HUES6 (cell line): Measurements from ENCODE around the gene SOX21.

Source experiments
- H3K27ac ChIP-seq: 2 replicates; pipeline ENCODE4 v1.7.0; 2013; ENCODE audit warnings: low read depth, mild to moderate bottlenecking, low read length, inconsistent platforms
- H3K27me3 ChIP-seq: 2 replicates; pipeline ENCODE4 v1.6.1; 2013; ENCODE audit warnings: low read length; ENCODE audit not compliant: control insufficient read depth, insufficient read depth
- H3K36me3 ChIP-seq: 2 replicates; pipeline ENCODE4 v1.6.1; 2013; ENCODE audit warnings: low read length; ENCODE audit not compliant: control insufficient read depth, insufficient read depth
- H3K4me1 ChIP-seq: 2 replicates; pipeline ENCODE4 v1.6.1; 2013; ENCODE audit warnings: low read length; ENCODE audit not compliant: control insufficient read depth, insufficient read depth
- H3K4me3 ChIP-seq: 2 replicates; pipeline ENCODE4 v1.5.1; 2013; ENCODE audit warnings: low read depth, low read length
- H3K9ac ChIP-seq: one replicate; pipeline ENCODE4 v1.6.1; 2013; ENCODE audit warnings: mild to moderate bottlenecking, low read length
- H3K9me3 ChIP-seq: 2 replicates; pipeline ENCODE4 v1.6.1; 2013; ENCODE audit warnings: low read depth, low read length; ENCODE audit not compliant: control insufficient read depth, insufficient read depth

The SOX21 gene

DNA sequence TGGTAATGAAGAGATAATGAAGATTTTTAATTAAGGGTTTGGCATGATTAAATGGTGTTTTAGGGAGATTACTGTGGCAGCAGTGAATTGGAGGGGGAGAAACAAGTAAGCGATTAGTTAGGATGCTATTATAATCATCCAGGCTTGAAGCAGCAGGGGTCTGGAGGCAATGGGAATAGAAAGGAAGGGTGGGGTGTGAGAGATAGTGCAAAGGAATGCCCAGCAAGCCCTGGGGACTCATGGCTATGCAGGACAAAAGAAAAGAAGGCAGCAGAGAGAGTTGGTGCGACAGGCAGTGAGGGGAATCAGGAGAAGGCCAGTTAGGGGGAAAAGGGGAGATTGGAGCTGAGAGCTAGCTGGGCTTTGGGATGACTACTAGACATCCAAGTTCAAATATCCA lies 34.5 kb downstream of the SOX21 start:
- no peak overlapping the region for H3K27ac ChIP-seq
- no peak overlapping the region for H3K9ac ChIP-seq
- no peak overlapping the region for H3K4me3 ChIP-seq
- H3K27me3 ChIP-seq: peaks cover 4% of the 10 kb centered on the region; the same call in 1 of the 2 replicates
- peaks cover 11% of the 10 kb centered on the region for H3K4me1 ChIP-seq
- H3K9me3 ChIP-seq: no peaks in the 10 kb centered on the region
- H3K36me3 ChIP-seq: no peaks in the 10 kb centered on the region

DNA sequence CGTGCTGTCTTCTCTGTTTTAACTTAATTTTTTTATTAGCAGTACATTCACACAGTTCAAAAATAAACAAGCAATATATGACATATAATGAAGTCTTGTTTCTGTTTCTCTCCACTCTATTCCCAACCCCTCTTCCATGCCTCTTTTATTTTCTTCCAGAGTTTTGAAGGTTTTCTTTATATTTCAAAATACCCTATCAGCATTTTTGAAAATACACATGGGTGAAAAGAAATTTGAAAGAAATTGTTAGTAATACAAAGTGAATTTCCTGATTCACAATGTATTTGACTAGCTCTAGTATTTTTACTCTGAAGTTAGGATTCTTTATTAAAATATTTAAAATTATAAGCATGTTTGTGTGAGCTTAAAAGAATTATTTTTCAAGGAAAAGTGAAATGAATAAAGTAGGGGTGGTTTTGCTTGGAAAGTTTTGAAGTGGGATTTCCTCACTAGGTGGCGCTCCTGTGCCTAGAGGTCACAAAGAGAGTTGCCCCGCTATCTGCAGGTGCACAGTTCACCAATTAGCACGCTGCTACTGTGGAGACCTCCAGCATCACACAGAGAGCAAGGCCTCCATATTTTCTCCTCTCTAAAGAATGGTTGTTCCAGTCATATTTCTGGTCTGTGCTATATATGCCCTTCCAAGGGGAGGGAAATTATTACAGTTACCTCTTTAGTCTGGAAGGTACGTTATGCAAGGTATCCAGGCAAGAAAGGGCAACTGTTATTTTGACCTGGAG lies 37.6 kb downstream of the SOX21 start:
- Histone ChIP-seq H3K27ac (no peak overlapping the region), H3K36me3 (no peaks in the 10 kb centered on the region), H3K4me1 (peaks cover 11% of the 10 kb centered on the region), H3K27me3 (no peaks in the 10 kb centered on the region), H3K4me3 (no peak overlapping the region), H3K9me3 (no peaks in the 10 kb centered on the region), H3K9ac (no peak overlapping the region)

DNA sequence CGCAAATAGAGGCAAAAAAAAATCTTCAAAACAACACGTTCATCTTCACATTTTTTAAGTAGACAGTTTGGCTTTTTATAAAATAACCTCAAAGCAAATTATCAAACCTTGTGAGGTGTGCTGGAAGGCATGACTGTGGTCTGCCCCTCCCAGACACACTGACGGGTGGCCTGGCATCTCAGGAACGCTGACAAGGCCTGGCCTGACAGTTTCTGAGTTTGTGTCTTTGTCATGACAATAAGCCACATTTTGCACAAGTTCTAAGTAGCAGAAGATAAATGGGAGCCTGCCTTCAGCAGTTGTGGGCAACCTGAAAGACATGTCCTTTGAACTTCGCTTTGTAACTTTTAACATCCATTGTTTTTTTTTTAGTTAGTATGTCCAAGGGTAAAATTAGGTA lies 38.5 kb downstream of the SOX21 start:
- H3K4me1 ChIP-seq: peaks cover 11% of the 10 kb centered on the region
- no peaks in the 10 kb centered on the region for H3K27me3 ChIP-seq
- no peak overlapping the region for H3K4me3 ChIP-seq
- H3K9ac ChIP-seq: no peak overlapping the region
- H3K36me3 ChIP-seq: no peaks in the 10 kb centered on the region
- no peak overlapping the region for H3K27ac ChIP-seq
- H3K9me3 ChIP-seq: no peaks in the 10 kb centered on the region

DNA sequence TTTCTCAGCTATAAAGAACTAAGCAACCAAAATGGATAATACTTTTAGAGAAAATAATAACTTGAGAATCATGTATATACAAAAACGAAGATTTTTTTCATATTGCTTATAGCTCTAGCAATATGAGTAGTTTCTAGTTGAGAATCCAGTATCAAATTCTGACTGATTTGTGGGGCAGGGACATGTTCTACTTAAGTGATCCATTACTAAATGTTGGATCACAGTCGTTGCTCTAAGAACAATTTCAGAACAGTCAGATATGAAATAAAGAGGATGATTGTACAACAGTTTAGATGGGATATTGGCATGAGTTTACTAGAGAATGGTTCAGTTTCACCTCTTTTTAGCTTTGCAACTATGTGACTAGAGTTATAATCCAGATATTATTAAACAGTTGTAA lies 39.9 kb downstream of the SOX21 start:
- H3K27ac ChIP-seq: no peak overlapping the region
- H3K36me3 ChIP-seq: no peaks in the 10 kb centered on the region
- no peaks in the 10 kb centered on the region for H3K9me3 ChIP-seq
- no peak overlapping the region for H3K9ac ChIP-seq
- H3K4me3 ChIP-seq: no peak overlapping the region
- H3K27me3 ChIP-seq: no peaks in the 10 kb centered on the region
- H3K4me1 ChIP-seq: peaks cover 4% of the 10 kb centered on the region; the same call in 1 of the 2 replicates

DNA sequence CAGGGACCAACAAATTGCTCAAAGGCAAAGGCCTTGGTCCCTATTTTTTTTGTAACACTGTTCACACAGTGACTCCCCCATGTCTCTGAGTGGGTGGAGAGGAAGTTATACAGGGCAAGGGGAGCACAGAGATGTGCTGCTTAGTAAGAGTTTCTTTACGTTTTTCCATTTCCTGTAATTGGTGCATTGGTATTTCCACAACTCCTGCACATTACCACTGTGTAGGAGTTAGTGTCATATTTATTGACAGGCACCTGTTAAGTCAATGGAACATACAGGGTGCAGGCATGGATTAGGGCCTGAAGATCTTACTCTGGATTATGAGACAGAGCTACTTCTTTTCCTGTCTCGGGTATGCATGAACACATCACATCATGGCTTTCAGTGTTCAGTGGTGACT lies 45.2 kb downstream of the SOX21 start:
- no peaks in the 10 kb centered on the region; the same call in 1 of the 2 replicates for H3K27me3 ChIP-seq

DNA sequence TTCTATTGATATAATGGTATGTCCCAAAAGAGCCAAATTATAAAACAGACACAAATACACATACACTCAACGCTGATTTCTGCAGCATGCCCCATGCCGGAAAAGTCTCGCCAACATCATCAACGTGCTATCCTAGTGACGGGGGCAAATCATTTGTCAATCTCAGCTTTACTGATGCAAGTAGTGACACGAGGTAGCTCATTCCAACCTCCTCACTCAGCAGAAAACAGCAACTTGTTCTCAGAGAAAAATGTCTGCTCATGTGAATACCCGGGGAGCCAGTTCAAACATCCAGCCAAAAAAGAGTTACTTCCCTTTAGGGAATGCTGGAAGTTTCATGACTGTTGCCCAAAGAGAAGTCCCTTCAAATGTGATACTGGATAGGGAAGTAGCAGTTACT lies 46.3 kb downstream of the SOX21 start:
- Histone ChIP-seq H3K9me3 (no peaks in the 10 kb centered on the region), H3K4me3 (no peak overlapping the region), H3K36me3 (no peaks in the 10 kb centered on the region), H3K4me1 (peaks cover 9% of the 10 kb centered on the region), H3K27me3 (no peaks in the 10 kb centered on the region; the same call in 1 of the 2 replicates), H3K9ac (no peak overlapping the region), H3K27ac (no peak overlapping the region)

More for the DNA sequence above, 45.2 kb downstream of the SOX21 start:
- H3K9ac ChIP-seq: no peak overlapping the region
- H3K4me1 ChIP-seq: peaks cover 8% of the 10 kb centered on the region
- H3K9me3 ChIP-seq: no peaks in the 10 kb centered on the region
- H3K27ac ChIP-seq: no peak overlapping the region
- no peak overlapping the region for H3K4me3 ChIP-seq
- H3K36me3 ChIP-seq: no peaks in the 10 kb centered on the region

DNA sequence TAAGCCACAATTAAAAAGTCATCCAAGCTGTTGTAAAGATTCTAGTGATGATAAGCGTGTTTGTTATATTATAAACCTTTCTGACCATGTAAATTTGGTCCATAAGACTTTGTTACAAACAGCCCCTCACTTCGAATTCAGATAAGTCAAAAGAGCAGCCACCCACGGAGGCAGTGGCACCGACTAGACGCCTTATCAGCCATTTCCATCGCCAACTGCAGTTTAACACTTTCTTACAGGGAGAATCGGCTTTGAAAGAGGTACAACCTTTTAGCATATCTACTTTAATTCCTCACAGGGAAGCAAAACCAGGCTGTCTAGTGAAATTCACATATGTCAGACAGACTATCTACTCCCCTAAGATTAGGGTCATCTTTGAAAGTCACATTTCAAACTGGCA lies 47.5 kb downstream of the SOX21 start:
- Histone ChIP-seq H3K27ac (no peak overlapping the region), H3K9ac (no peak overlapping the region), H3K27me3 (no peaks in the 10 kb centered on the region; the same call in 1 of the 2 replicates), H3K4me3 (no peak overlapping the region), H3K9me3 (no peaks in the 10 kb centered on the region), H3K4me1 (peaks cover 17% of the 10 kb centered on the region), H3K36me3 (no peaks in the 10 kb centered on the region)

DNA sequence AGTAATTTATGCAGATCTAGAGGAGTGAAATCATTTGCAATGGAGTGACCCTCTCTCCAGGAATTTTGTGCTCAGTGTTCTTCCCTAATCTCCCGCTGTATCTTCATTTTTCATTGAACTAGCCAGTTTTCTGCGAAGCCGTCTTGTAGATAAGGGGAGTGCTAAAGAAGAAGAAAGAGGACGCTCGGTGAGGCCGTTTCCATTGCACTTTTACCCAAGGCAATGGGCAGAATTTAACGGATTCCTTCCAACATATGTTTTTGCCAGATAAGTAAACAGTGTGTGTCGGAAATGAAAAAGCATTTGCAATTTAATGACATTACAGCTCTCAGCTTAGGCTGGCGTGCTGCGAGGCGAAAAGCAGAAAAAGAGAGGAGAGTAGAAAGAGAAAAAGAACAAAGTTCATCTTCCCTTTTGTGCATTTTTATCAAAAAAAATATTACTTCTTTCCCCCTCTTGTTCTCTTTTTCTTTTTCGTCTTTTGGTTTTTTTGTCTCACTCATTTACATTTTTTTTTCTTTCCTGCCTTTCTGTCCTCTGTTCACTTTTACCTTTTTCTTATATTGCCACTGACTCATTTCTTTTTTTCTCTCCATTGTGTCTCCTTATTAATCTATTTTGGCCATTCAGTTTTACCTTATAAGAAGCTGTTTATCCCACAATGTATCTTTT lies 49.9 kb downstream of the SOX21 start:
- H3K4me1 ChIP-seq: peaks cover 17% of the 10 kb centered on the region
- no peak overlapping the region for H3K9ac ChIP-seq
- no peak overlapping the region for H3K4me3 ChIP-seq
- no peak overlapping the region for H3K27ac ChIP-seq
- H3K36me3 ChIP-seq: no peaks in the 10 kb centered on the region
- no peaks in the 10 kb centered on the region; the same call in 1 of the 2 replicates for H3K27me3 ChIP-seq
- H3K9me3 ChIP-seq: no peaks in the 10 kb centered on the region

DNA sequence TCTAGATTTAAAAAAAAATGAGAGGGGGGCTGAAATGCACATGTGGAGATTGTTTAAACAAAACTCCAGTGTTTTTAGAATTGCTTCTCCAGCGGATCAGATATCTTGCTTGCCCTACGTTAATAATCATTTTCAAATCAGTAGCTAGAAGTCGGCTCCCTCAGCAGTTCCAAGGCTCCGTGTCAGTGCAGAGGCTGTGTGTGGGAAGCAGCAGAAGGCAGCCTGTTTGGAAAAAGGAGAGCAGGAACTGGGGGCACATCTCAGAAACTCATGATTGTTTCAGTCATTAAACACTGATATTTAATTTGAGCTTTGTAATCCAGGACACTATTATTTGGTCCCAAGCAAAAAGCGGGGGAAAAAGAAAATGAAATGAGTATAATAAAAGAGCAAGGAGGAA lies 50.9 kb downstream of the SOX21 start:
- Histone ChIP-seq H3K9me3 (no peaks in the 10 kb centered on the region), H3K27ac (no peak overlapping the region), H3K4me3 (no peak overlapping the region), H3K4me1 (peaks cover 17% of the 10 kb centered on the region), H3K36me3 (no peaks in the 10 kb centered on the region), H3K9ac (no peak overlapping the region), H3K27me3 (no peaks in the 10 kb centered on the region; the same call in 1 of the 2 replicates)

DNA sequence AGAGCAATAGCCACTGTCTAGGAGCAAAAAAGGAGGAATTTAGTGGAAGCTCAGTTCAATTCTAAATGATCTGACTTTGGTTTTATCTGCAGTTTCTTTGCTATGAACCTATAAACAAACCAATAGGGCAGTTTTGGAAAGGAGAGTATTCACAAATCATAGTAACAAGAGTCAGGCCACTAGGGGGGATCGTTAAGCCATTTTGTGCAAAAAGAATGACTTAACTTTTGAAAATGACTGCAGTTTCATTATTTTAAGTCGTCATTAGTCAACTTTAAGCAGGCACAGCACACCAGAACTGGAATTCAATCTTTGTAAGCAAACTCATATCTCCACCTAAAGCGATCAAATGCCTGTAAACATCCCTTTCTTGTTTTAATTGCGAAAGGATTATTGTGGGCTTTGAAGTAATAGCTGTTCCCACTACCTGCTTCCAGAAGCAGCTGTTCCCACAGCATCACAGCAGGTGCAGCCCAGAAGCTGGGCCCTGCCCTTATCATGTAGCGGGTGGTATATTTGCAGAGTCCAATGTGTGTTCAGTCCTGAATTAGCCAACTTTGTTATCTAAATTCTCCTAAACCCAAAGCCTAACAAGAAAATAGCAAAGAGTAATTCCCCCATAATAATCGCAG lies 51.5 kb downstream of the SOX21 start:
- no peaks in the 10 kb centered on the region; the same call in 1 of the 2 replicates for H3K27me3 ChIP-seq
- peaks cover 17% of the 10 kb centered on the region for H3K4me1 ChIP-seq
- 0 out of 2 replicates have a peak, but pooled peaks cover 3% of the 10 kb centered on the region for H3K9me3 ChIP-seq
- H3K27ac ChIP-seq: no peak overlapping the region
- H3K4me3 ChIP-seq: no peak overlapping the region
- no peaks in the 10 kb centered on the region for H3K36me3 ChIP-seq
- H3K9ac ChIP-seq: no peak overlapping the region
